ENCODE results near the gene CCDC91.
"Not testable (repeated sequence)": the region's sequence is repeated elsewhere in the genome, so short reads cannot be mapped to it uniquely, and the experiment has no call there.

CCDC91 gene

GRCh38 chr12:28456934-28457710, 266.9 kb downstream of the CCDC91 start:
- DNase-seq (ENCODE audit: low read depth) = no peak
- no peak overlapping the region for H3K4me3 ChIP-seq (ENCODE audit: low read depth, low read length)
- TF ChIP-seq, protein P1, sequence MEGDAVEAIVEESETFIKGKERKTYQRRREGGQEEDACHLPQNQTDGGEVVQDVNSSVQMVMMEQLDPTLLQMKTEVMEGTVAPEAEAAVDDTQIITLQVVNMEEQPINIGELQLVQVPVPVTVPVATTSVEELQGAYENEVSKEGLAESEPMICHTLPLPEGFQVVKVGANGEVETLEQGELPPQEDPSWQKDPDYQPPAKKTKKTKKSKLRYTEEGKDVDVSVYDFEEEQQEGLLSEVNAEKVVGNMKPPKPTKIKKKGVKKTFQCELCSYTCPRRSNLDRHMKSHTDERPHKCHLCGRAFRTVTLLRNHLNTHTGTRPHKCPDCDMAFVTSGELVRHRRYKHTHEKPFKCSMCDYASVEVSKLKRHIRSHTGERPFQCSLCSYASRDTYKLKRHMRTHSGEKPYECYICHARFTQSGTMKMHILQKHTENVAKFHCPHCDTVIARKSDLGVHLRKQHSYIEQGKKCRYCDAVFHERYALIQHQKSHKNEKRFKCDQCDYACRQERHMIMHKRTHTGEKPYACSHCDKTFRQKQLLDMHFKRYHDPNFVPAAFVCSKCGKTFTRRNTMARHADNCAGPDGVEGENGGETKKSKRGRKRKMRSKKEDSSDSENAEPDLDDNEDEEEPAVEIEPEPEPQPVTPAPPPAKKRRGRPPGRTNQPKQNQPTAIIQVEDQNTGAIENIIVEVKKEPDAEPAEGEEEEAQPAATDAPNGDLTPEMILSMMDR (IDR thresholded peaks at IDR 0.05; ENCODE audit: control insufficient read depth, extremely low read depth, insufficient read depth) = no peak

- no peak for DNase-seq (ENCODE audit: low read depth)
- TF ChIP-seq, protein P1 (IDR thresholded peaks at IDR 0.05; ENCODE audit: control insufficient read depth, extremely low read depth, insufficient read depth) = no peak
- no peak overlapping the region for H3K4me3 ChIP-seq (ENCODE audit: low read depth, low read length)
Observed at GRCh38 chr12:28457785-28458184, 267.5 kb downstream of the CCDC91 start.

DNA sequence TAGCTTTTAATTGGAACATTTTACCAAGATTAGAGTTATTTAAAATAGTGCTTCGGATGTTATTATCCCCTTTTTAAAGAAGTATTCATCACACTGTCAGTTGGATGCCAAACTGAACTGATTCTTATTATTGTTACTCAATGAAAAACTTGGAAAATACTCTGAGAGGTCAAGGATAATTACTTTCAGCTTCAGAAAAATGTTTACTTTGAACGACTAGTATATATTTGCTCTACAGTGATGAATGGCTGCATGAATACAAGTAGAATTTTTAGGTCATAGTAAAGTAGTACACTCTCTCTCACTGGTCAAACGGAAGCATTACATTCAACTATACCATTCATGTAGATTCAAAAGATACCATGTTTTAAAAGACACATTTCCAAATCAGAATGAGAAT, 269.2 kb downstream of the CCDC91 start:
- no peak overlapping the region for H3K4me3 ChIP-seq (ENCODE audit: low read depth, low read length)
- DNase-seq (ENCODE audit: low read depth) = no peak
- TF ChIP-seq, protein P1 (IDR thresholded peaks at IDR 0.05; ENCODE audit: control insufficient read depth, extremely low read depth, insufficient read depth) = no peak

DNA sequence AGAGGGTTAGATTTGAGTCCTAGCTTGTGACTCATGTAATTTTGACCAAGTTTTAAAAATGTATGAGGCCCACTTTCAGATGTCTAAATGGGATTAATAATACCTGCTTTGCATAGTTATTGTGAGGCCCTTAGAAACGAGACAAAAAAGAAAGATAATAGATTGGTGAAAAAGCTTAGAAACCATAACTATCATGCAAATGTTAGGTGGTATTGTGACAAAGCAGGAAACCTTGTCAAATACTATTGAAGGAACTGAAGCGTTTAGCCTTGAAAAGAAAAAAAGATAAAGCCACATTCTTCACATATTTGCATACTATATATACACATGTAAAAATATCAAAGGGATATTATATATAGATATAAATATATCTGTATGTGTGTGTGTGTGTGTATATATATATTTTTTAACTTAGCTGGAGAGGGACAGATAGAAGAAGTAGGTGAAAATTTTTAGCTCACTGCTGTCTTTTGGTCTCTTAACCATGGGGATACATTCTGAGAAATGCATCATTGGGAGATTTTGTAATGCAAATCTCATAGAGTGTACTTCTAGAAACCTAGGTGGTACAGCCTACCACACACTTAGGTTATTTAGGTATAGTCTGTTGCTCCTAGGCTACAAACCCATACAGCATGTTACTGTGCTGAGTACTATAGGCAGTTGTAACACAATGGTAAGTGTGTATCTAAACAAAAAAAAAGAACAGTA, 270.3 kb downstream of the CCDC91 start:
- TF ChIP-seq, protein P1 (IDR thresholded peaks at IDR 0.05; ENCODE audit: control insufficient read depth, extremely low read depth, insufficient read depth) = no peak
- no peak for DNase-seq (ENCODE audit: low read depth)
- H3K4me3 ChIP-seq (ENCODE audit: low read depth, low read length) = no peak overlapping the region

- TF ChIP-seq, protein P1 (IDR thresholded peaks at IDR 0.05; ENCODE audit: control insufficient read depth, extremely low read depth, insufficient read depth) = 0 out of 2 replicates have a peak, but pooled peaks have one; percentile 4
- H3K4me3 ChIP-seq (ENCODE audit: low read depth, low read length) = no peak overlapping the region
- DNase-seq (ENCODE audit: low read depth) = no peak
Observed at GRCh38 chr12:28463396-28463795, 273.1 kb downstream of the CCDC91 start.

- not testable (repeated sequence) for DNase-seq (ENCODE audit: low read depth)
Observed at GRCh38 chr12:28471762-28472161, 281.5 kb downstream of the CCDC91 start.

DNA sequence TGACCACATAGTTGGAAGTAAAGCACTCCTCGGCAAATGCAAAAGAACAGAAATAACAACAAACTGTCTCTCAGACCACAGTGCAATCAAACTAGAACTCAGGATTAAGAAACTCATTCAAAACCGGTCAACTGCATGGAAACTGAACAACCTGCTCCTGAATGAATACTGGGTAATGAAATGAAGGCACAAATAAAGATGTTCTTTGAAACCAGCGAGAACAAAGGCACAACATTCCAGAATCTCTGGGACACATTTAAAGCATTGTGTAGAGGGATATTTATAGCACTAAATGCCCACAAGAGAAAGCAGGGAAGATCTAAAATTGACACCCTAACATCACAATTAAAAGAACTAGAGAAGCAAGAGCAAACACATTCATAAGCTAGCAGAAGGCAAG, 285.9 kb downstream of the CCDC91 start:
- not testable (repeated sequence) for DNase-seq (ENCODE audit: low read depth); H3K4me3 ChIP-seq (ENCODE audit: low read depth, low read length)

More at GRCh38 chr12:28471762-28472161, 281.5 kb downstream of the CCDC91 start:
- not testable (repeated sequence) for H3K4me3 ChIP-seq (ENCODE audit: low read depth, low read length)

DNA sequence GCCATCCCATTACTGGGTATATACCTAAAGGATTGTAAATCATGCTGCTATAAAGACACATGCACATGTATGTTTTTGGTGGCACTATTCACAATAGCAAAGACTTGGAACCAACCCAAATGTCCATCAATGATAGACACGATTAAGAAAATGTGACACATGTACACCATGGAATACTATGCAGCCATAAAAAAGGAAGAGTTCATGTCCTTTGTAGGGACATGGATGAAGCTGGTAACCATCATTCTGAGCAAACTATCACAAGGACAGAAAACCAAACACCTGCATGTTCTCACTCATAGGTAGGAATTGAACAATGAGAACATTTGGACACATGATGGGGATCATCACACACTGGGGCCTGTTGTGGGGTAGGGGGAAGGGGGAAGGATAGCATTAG, 288.8 kb downstream of the CCDC91 start:
- not testable (repeated sequence) for H3K4me3 ChIP-seq (ENCODE audit: low read depth, low read length); DNase-seq (ENCODE audit: low read depth)
